ENCODE data around the gene ST3GAL3. TPM values are rescaled to one million over a fixed set of nuclear protein-coding genes. Genes with fewer than 3 reads are reported as not detected.

ST3GAL3 gene
- total and polyA plus RNA-seq, 2 of the 13 experiments (the other 11 are each of a cell fraction or from before 2014, with no cell fraction given) = 5.1 to 8.1 TPM

GRCh38 chr1:43847882-43848281 is 140.5 kb downstream of the ST3GAL3 start:
- Histone ChIP-seq H3K9ac (ENCODE audit: insufficient read depth, low read depth, low read length) (no peak overlapping the region), H3K4me2 (ENCODE audit: low read depth, low read length) (no peak overlapping the region), H3K4me3 (replicated peaks in 1 of 3; ENCODE audit: insufficient read depth in 1 of 3, low read depth in 2 of 3, low read length in 3 of 3) (no peak overlapping the region), H3K4me1 (ENCODE audit: insufficient read depth, low read length) (peaks cover 4% of the 10 kb centered on the region; the same call in 1 of the 2 replicates), H3K36me3 (replicated peaks in 1 of 2; ENCODE audit: control insufficient read depth in 1 of 2, insufficient read depth in 2 of 2, low read length in 2 of 2) (peaks cover 0 to 10% of the 10 kb centered on the region in 2 experiments; a peak in 1 of 5 replicates), H2AFZ (ENCODE audit: low read length) (no peak overlapping the region), H3K27me3 (ENCODE audit: control insufficient read depth in 1 of 2, insufficient read depth in 2 of 2, low read length in 2 of 2) (no peaks in the 10 kb centered on the region), H3K9me3 (ENCODE audit: low read length) (no peaks in the 10 kb centered on the region), H4K20me1 (ENCODE audit: insufficient read depth, low read length) (no peaks in the 10 kb centered on the region), H3K27ac (ENCODE audit: extremely low read length, insufficient read depth, low read length) (no peak overlapping the region), H3K79me2 (ENCODE audit: insufficient read depth, low read length) (no peaks in the 10 kb centered on the region)
- CTCF ChIA-PET (ENCODE audit: low intra/inter-chr PET ratio, low total read pairs) = no interaction called here
- POLR2A ChIA-PET = no interaction called here
- 89% methylated on average over 4 of the region's 4 CpGs for WGBS (ENCODE audit: low lambda C conversion rate)
- DNase-seq (ENCODE audit: low spot score) (no peak), ATAC-seq (no peak), FAIRE-seq (no peak)
- in situ Hi-C loops (cut with HindIII; ENCODE audit: extremely low pct_ligation_motif_present, low pct_unique_long_range_greater_than_20kb) = no loop called here
- intact Hi-C loops (cut with micrococcal nuclease; ENCODE audit: unreplicated experiment) = no loop called here
- no TSS peak for BruUV-seq (replicated peaks)
- TF ChIP-seq NCOA1 (CRISPR knock-in tag; IDR thresholded peaks at IDR 0.05) (no peak), ZNF687 (CRISPR knock-in tag; IDR thresholded peaks at IDR 0.05) (no peak), HHEX (CRISPR knock-in tag; IDR thresholded peaks at IDR 0.05) (no peak), MLLT10 (CRISPR knock-in tag; IDR thresholded peaks at IDR 0.05) (no peak), YEATS2 (CRISPR knock-in tag; IDR thresholded peaks at IDR 0.05; ENCODE audit: borderline replicate concordance) (no peak), CBX5 (CRISPR knock-in tag; IDR thresholded peaks at IDR 0.05; ENCODE audit: borderline replicate concordance) (no peak), TGIF2 (CRISPR knock-in tag; IDR thresholded peaks at IDR 0.05) (no peak)
- TF ChIP-seq, protein P1, sequence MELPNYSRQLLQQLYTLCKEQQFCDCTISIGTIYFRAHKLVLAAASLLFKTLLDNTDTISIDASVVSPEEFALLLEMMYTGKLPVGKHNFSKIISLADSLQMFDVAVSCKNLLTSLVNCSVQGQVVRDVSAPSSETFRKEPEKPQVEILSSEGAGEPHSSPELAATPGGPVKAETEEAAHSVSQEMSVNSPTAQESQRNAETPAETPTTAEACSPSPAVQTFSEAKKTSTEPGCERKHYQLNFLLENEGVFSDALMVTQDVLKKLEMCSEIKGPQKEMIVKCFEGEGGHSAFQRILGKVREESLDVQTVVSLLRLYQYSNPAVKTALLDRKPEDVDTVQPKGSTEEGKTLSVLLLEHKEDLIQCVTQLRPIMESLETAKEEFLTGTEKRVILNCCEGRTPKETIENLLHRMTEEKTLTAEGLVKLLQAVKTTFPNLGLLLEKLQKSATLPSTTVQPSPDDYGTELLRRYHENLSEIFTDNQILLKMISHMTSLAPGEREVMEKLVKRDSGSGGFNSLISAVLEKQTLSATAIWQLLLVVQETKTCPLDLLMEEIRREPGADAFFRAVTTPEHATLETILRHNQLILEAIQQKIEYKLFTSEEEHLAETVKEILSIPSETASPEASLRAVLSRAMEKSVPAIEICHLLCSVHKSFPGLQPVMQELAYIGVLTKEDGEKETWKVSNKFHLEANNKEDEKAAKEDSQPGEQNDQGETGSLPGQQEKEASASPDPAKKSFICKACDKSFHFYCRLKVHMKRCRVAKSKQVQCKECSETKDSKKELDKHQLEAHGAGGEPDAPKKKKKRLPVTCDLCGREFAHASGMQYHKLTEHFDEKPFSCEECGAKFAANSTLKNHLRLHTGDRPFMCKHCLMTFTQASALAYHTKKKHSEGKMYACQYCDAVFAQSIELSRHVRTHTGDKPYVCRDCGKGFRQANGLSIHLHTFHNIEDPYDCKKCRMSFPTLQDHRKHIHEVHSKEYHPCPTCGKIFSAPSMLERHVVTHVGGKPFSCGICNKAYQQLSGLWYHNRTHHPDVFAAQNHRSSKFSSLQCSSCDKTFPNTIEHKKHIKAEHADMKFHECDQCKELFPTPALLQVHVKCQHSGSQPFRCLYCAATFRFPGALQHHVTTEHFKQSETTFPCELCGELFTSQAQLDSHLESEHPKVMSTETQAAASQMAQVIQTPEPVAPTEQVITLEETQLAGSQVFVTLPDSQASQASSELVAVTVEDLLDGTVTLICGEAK (IDR thresholded peaks at IDR 0.05) = no peak
- TF ChIP-seq, protein P1 (CRISPR knock-in tag; IDR thresholded peaks at IDR 0.05) = no peak
- TF ChIP-seq, protein P2, sequence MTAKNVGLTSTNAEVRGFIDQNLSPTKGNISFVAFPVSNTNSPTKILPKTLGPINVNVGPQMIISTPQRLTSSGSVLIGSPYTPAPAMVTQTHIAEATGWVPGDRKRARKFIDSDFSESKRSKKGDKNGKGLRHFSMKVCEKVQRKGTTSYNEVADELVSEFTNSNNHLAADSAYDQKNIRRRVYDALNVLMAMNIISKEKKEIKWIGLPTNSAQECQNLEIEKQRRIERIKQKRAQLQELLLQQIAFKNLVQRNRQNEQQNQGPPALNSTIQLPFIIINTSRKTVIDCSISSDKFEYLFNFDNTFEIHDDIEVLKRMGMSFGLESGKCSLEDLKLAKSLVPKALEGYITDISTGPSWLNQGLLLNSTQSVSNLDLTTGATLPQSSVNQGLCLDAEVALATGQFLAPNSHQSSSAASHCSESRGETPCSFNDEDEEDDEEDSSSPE (CRISPR knock-in tag; IDR thresholded peaks at IDR 0.05) = no peak

Data from HepG2 (cell line).